ENCODE measurements around the gene OTOGL.

Gene OTOGL

GRCh38 chr12:80161612-80162011 is 62.3 kb downstream of the OTOGL start:
- POLR2A ChIA-PET, result no interaction called here
- TF ChIP-seq CTCF (IDR thresholded peaks at IDR 0.05; ENCODE audit: control extremely low read depth, extremely low read depth, low read depth, missing control alignments), result no peak
- DNase-seq (ENCODE audit: extremely low spot score), result no peak
- CTCF ChIA-PET, result no interaction called here

GRCh38 chr12:80162177-80162576 is 62.8 kb downstream of the OTOGL start:
- TF ChIP-seq CTCF (IDR thresholded peaks at IDR 0.05; ENCODE audit: control extremely low read depth, extremely low read depth, low read depth, missing control alignments), result no peak
- POLR2A ChIA-PET, result no interaction called here
- CTCF ChIA-PET, result no interaction called here
- DNase-seq (ENCODE audit: extremely low spot score), result no peak

GRCh38 chr12:80165746-80166145 is 66.4 kb downstream of the OTOGL start:
- no peak for DNase-seq (ENCODE audit: extremely low spot score)
- no peak for TF ChIP-seq CTCF (IDR thresholded peaks at IDR 0.05; ENCODE audit: control extremely low read depth, extremely low read depth, low read depth, missing control alignments)
- CTCF ChIA-PET, result interaction anchor here (1.2 kb wide), 1 partner anchor 16 kb away, joined by 3 read pairs; no protein-coding TSS in a partner anchor
- POLR2A ChIA-PET, result no interaction called here

- CTCF ChIA-PET, result no interaction called here
- POLR2A ChIA-PET, result no interaction called here
Measured at GRCh38 chr12:80166751-80167150, 67.4 kb downstream of the OTOGL start.

GRCh38 chr12:80168936-80169335 is 69.6 kb downstream of the OTOGL start:
- POLR2A ChIA-PET, result no interaction called here
- CTCF ChIA-PET, result interaction anchor here (1.4 kb wide), 1 partner anchor 17 kb away, joined by 3 read pairs; no protein-coding TSS in a partner anchor
- no peak for TF ChIP-seq CTCF (IDR thresholded peaks at IDR 0.05; ENCODE audit: control extremely low read depth, extremely low read depth, low read depth, missing control alignments)
- no peak for DNase-seq (ENCODE audit: extremely low spot score)

More at GRCh38 chr12:80166751-80167150, 67.4 kb downstream of the OTOGL start:
- no peak for DNase-seq (ENCODE audit: extremely low spot score)
- TF ChIP-seq CTCF (IDR thresholded peaks at IDR 0.05; ENCODE audit: control extremely low read depth, extremely low read depth, low read depth, missing control alignments), result no peak

- POLR2A ChIA-PET, result no interaction called here
- no peak for DNase-seq (ENCODE audit: extremely low spot score)
- CTCF ChIA-PET, result interaction anchor here (1.1 kb wide), 1 partner anchor 17 kb away, joined by 3 read pairs; no protein-coding TSS in a partner anchor
- TF ChIP-seq CTCF (IDR thresholded peaks at IDR 0.05; ENCODE audit: control extremely low read depth, extremely low read depth, low read depth, missing control alignments), result no peak
Measured at GRCh38 chr12:80170915-80171314, 71.6 kb downstream of the OTOGL start.
